B cell (primary cell): ENCODE results near the gene UPB1. TPM values are rescaled to one million over a fixed set of nuclear protein-coding genes. Genes with fewer than 3 reads are reported as not detected.

Experiments used
- ATAC-seq: fragments of 200-7000 bp; cut with Tn5 transposase; one replicate; pipeline ENCODE4 v1.10.0; 2021; ENCODE audit warnings: low read depth, mild to moderate bottlenecking, moderate number of reproducible peaks, moderate library complexity
- CTCF ChIA-PET: fragments of 350-600 bp; sonication (Branson Sonifier 250); formaldehyde crosslinking; loops from one replicate; lab custom pipeline; 2021; ENCODE audit warnings: antibody characterized with exemption, inconsistent platforms; lab: Charles Lee
- POLR2A ChIA-PET: fragments of 350-600 bp; sonication (Branson Sonifier 250); formaldehyde crosslinking; loops from one replicate; lab custom pipeline; 2021; ENCODE audit warnings: antibody characterized with exemption; lab: Charles Lee
- DNase-seq: peaks from one replicate; pipeline ENCODE4 v3.0.0; 2013
- H2AFZ ChIP-seq: 2 replicates; pipeline ENCODE4 v1.6.1; 2012; ENCODE audit warnings: mild to moderate bottlenecking, low read depth, low read length; ENCODE audit not compliant: insufficient read depth, poor library complexity, severe bottlenecking
- H3K27ac ChIP-seq, 2 donors: 1 replicate in 1 of 2; 2 replicates in 1 of 2; pipeline ENCODE4 v1.5.1; 2012 to 2013; ENCODE audit warnings: low read length in 2 of 2, mild to moderate bottlenecking in 2 of 2, moderate library complexity in 1 of 2
- H3K27me3 ChIP-seq, 4 experiments: fragments of 200-600 bp in 1 of 4; sonication (generic) in 1 of 4; replicated peaks in 1 of 4; 1 replicate in 2 of 4; 2 replicates in 2 of 4; pipeline versions ENCODE4 v1.6.1 to v1.7.0; 2013 to 2016; ENCODE audit warnings: low read length in 3 of 4, mild to moderate bottlenecking in 2 of 4, mixed read lengths in 1 of 4, moderate library complexity in 1 of 4; ENCODE audit not compliant: insufficient read depth in 4 of 4, control insufficient read depth in 3 of 4; ENCODE audit errors: control extremely low read depth in 1 of 4
- H3K36me3 ChIP-seq, 2 experiments: replicated peaks in 1 of 2; 1 replicate in 1 of 2; 2 replicates in 1 of 2; pipeline versions ENCODE4 v1.6.1 to v1.7.1; 2013; ENCODE audit warnings: low read length in 1 of 2; ENCODE audit not compliant: insufficient read depth in 2 of 2, control insufficient read depth in 1 of 2; ENCODE audit errors: control extremely low read depth in 1 of 2, extremely low read depth in 1 of 2
- H3K4me1 ChIP-seq, 2 donors: fragments of 200-600 bp in 1 of 2; sonication (generic) in 1 of 2; 1 replicate in 1 of 2; 2 replicates in 1 of 2; pipeline versions ENCODE4 v1.5.1 to v1.6.1; 2013 to 2017; ENCODE audit warnings: low read length in 2 of 2; ENCODE audit not compliant: control insufficient read depth in 2 of 2, insufficient read depth in 2 of 2
- H3K4me2 ChIP-seq: replicated peaks from 2 replicates; pipeline ENCODE3; 2012; ENCODE audit warnings: mild to moderate bottlenecking, low read depth, low read length; ENCODE audit not compliant: poor library complexity, severe bottlenecking
- H3K4me3 ChIP-seq, 5 experiments: fragments of 200-600 bp in 1 of 5; sonication (generic) in 1 of 5; 1 replicate in 3 of 5; 2 replicates in 2 of 5; pipeline versions ENCODE4 v1.5.1 to v1.7.0; 2011 to 2016; ENCODE audit warnings: low read length in 4 of 5, mild to moderate bottlenecking in 4 of 5, low read depth in 2 of 5, control low read depth in 1 of 5, moderate library complexity in 1 of 5; ENCODE audit not compliant: insufficient read depth in 1 of 5; ENCODE audit errors: control extremely low read depth in 1 of 5, extremely low read depth in 1 of 5
- H3K79me2 ChIP-seq: fragments of 200-600 bp; sonication (generic); one replicate; pipeline ENCODE4 v1.6.0; 2016; ENCODE audit warnings: low read length; ENCODE audit not compliant: control insufficient read depth, insufficient read depth
- H3K9ac ChIP-seq: fragments of 200-600 bp; sonication (generic); 2 replicates; pipeline ENCODE4 v1.6.1; 2017; ENCODE audit warnings: mild to moderate bottlenecking, low read length, moderate library complexity
- H3K9me3 ChIP-seq, 3 donors: one replicate each; pipeline versions ENCODE4 v1.6.1 to v1.7.1; 2013; ENCODE audit warnings: low read length in 2 of 3; ENCODE audit not compliant: control insufficient read depth in 2 of 3, insufficient read depth in 1 of 3; ENCODE audit errors: control extremely low read depth in 1 of 3
- H4K20me1 ChIP-seq: 2 replicates; pipeline ENCODE4 v1.6.0; 2012; ENCODE audit warnings: mild to moderate bottlenecking, low read length; ENCODE audit not compliant: insufficient read depth, control insufficient read depth, poor library complexity, severe bottlenecking
- H3K27ac Mint-ChIP-seq: one replicate; pipeline ENCODE4 v1.8.0; 2021; ENCODE audit warnings: mixed read lengths
- H3K27me3 Mint-ChIP-seq: one replicate; pipeline ENCODE4 v1.8.0; 2021; ENCODE audit warnings: mixed read lengths
- H3K4me1 Mint-ChIP-seq: one replicate; pipeline ENCODE4 v1.8.0; 2021; ENCODE audit warnings: mixed read lengths
- H3K4me3 Mint-ChIP-seq: one replicate; pipeline ENCODE4 v1.8.0; 2021; ENCODE audit warnings: mixed read lengths
- H3K9me3 Mint-ChIP-seq: one replicate; pipeline ENCODE4 v1.8.0; 2022; ENCODE audit warnings: mixed read lengths; ENCODE audit not compliant: insufficient read depth
- EZH2 ChIP-seq: IDR thresholded peaks from 2 replicates; pipeline ENCODE4 v1.6.1; 2012; ENCODE audit warnings: borderline replicate concordance, low read depth, mild to moderate bottlenecking, moderate library complexity, low read length; ENCODE audit not compliant: insufficient read depth, poor library complexity, severe bottlenecking
- WGBS: methylation state at CpG from one replicate; pipeline ENCODE4 v1.1.5; 2013; ENCODE audit warnings: missing lambda C conversion rate; ENCODE audit not compliant: insufficient coverage; 5-methylcytosine and 5-hydroxymethylcytosine counted together
- intact Hi-C: fragments of 100-400 bp; cut with micrococcal nuclease; formaldehyde crosslinking; loops from one replicate; pipeline ENCODE4 v1.10.0; 2022
- polyA plus RNA-seq: library from polyadenylated mRNA; depleted of rRNA; stranded (reverse); fragments of >200 nt; gene quantifications from 2 replicates; pipeline ENCODE4 v1.2.3, GENCODE V29; 2012
- total RNA-seq, 2 donors: library from RNA; stranded (reverse); fragments of 120-200 nt in 1 of 2; gene quantifications; 1 replicate in 1 of 2; 2 replicates in 1 of 2; pipeline versions ENCODE4 v1.2.3 to v1.2.4, GENCODE V29; 2013 to 2022
- TF ChIP-seq, protein P1 (sequence below): fragments of 200-600 bp; IDR thresholded peaks from one replicate; pipeline ENCODE4 v1.8.0; 2022; ENCODE audit warnings: antibody characterized with exemption, mild to moderate bottlenecking

The UPB1 gene
- total and polyA plus RNA-seq, 2 donors (not counting 1 experiment from before 2014, with no cell fraction given) = 1.2 to 4.0 TPM

DNA sequence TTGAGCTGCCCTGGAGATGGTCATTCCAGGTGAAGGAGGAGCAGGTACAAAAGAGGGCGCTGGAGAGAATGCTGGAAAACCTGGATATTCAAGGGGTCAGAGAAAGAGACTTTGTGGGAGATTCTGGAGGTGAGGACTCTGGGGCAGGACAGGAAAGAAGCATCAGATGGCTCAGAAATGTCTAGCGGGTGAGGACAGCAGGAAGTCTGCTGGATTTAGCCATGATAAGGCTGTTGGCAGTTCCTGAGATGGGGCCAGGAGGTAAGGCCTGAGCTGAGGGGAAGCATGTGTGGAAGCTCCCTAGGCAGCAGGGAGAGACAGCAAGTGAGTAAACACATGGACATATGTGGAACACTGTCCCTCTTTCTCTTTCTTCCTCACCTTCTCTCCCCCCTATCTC, 1.5 kb downstream of the UPB1 start:
- peaks cover 3% of the 10 kb centered on the region for H3K4me1 Mint-ChIP-seq
- H3K9me3 ChIP-seq = peaks cover 0 to 8% (median 0%) of the 10 kb centered on the region in 3 donors
- peaks cover 30% of the 10 kb centered on the region for H3K27me3 Mint-ChIP-seq
- H3K27me3 ChIP-seq = peaks cover 0 to 27% (median 19%) of the 10 kb centered on the region in 4 experiments
- intact Hi-C loops = no loop called here
- ATAC-seq (no peak), DNase-seq (no peak)
- no peak overlapping the region for H2AFZ ChIP-seq
- no peaks in the 10 kb centered on the region for H3K36me3 ChIP-seq
- peaks cover 5 to 11% of the 10 kb centered on the region in 2 donors for H3K4me1 ChIP-seq
- H4K20me1 ChIP-seq = no peaks in the 10 kb centered on the region
- H3K27ac Mint-ChIP-seq = peak overlapping the region; percentile 2
- no peak overlapping the region for H3K9ac ChIP-seq
- no peak overlapping the region for H3K27ac ChIP-seq
- H3K79me2 ChIP-seq = no peaks in the 10 kb centered on the region
- H3K4me3 Mint-ChIP-seq = no peak overlapping the region
- H3K4me2 ChIP-seq = no peak overlapping the region
- H3K9me3 Mint-ChIP-seq = no peaks in the 10 kb centered on the region
- ChIA-PET CTCF (interaction anchor here (1.0 to 1.7 kb wide), 6 partner anchors 11 to 169 kb away, joined by 3 to 4 read pairs (median 3); no protein-coding TSS in a partner anchor), POLR2A (interaction anchor here (0.5 to 0.6 kb wide), 2 partner anchors 26 to 32 kb away, joined by 3 read pairs; no protein-coding TSS in a partner anchor)
- no peak overlapping the region for H3K4me3 ChIP-seq
- no peak for TF ChIP-seq EZH2
- 92% methylated on average over 2 of the region's 2 CpGs for WGBS

DNA sequence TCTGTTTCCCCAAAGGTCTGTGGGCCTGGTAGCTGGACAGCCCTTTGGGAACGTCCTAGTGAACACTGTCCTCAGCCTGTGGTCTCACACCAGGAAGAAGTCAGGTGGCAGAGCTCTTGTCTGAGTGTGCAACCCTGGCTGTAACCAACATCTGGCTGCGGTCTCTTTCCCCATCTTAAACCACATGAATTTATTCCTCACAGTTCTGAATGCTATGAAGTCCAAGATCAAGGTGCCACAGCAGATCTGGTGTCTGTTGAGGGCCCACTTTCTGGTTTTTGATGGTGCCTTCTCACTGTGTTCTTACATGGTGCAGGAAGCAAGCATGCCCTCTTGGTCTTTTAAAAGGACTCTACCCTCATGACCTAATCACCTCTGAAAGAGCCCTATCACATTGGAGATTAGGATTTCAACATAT, 2.7 kb downstream of the UPB1 start:
- no peak overlapping the region for H3K9ac ChIP-seq
- H3K27me3 ChIP-seq = peaks cover 0 to 27% (median 18%) of the 10 kb centered on the region in 4 experiments
- WGBS = 25% methylated on average over 2 of the region's 2 CpGs
- DNase-seq = no peak
- H3K27me3 Mint-ChIP-seq = peaks cover 23% of the 10 kb centered on the region
- H3K4me3 Mint-ChIP-seq = no peak overlapping the region
- H3K4me3 ChIP-seq = no peak overlapping the region
- H3K9me3 ChIP-seq = peaks cover 0 to 8% (median 0%) of the 10 kb centered on the region in 3 donors
- H3K79me2 ChIP-seq = no peaks in the 10 kb centered on the region
- peaks cover 11% of the 10 kb centered on the region for H3K4me1 Mint-ChIP-seq
- H2AFZ ChIP-seq = no peak overlapping the region
- ChIA-PET POLR2A (no interaction called here), CTCF (interaction anchor here (1.3 to 2.0 kb wide), 4 partner anchors 12 to 75 kb away, joined by 3 to 6 read pairs (median 5); no protein-coding TSS in a partner anchor)
- no peak for ATAC-seq
- peaks cover 12 to 18% of the 10 kb centered on the region in 2 donors for H3K4me1 ChIP-seq
- no peaks in the 10 kb centered on the region for H3K9me3 Mint-ChIP-seq
- no peaks in the 10 kb centered on the region for H4K20me1 ChIP-seq
- no peak overlapping the region for H3K4me2 ChIP-seq
- no peak overlapping the region for H3K27ac Mint-ChIP-seq
- intact Hi-C loops = no loop called here
- H3K27ac ChIP-seq = no peak overlapping the region
- H3K36me3 ChIP-seq = no peaks in the 10 kb centered on the region
- TF ChIP-seq, protein P1, sequence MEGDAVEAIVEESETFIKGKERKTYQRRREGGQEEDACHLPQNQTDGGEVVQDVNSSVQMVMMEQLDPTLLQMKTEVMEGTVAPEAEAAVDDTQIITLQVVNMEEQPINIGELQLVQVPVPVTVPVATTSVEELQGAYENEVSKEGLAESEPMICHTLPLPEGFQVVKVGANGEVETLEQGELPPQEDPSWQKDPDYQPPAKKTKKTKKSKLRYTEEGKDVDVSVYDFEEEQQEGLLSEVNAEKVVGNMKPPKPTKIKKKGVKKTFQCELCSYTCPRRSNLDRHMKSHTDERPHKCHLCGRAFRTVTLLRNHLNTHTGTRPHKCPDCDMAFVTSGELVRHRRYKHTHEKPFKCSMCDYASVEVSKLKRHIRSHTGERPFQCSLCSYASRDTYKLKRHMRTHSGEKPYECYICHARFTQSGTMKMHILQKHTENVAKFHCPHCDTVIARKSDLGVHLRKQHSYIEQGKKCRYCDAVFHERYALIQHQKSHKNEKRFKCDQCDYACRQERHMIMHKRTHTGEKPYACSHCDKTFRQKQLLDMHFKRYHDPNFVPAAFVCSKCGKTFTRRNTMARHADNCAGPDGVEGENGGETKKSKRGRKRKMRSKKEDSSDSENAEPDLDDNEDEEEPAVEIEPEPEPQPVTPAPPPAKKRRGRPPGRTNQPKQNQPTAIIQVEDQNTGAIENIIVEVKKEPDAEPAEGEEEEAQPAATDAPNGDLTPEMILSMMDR = no peak
- no peak for TF ChIP-seq EZH2
